Measurements from ENCODE around the gene MSRB1.

The MSRB1 gene, protein sequence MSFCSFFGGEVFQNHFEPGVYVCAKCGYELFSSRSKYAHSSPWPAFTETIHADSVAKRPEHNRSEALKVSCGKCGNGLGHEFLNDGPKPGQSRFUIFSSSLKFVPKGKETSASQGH

DNA sequence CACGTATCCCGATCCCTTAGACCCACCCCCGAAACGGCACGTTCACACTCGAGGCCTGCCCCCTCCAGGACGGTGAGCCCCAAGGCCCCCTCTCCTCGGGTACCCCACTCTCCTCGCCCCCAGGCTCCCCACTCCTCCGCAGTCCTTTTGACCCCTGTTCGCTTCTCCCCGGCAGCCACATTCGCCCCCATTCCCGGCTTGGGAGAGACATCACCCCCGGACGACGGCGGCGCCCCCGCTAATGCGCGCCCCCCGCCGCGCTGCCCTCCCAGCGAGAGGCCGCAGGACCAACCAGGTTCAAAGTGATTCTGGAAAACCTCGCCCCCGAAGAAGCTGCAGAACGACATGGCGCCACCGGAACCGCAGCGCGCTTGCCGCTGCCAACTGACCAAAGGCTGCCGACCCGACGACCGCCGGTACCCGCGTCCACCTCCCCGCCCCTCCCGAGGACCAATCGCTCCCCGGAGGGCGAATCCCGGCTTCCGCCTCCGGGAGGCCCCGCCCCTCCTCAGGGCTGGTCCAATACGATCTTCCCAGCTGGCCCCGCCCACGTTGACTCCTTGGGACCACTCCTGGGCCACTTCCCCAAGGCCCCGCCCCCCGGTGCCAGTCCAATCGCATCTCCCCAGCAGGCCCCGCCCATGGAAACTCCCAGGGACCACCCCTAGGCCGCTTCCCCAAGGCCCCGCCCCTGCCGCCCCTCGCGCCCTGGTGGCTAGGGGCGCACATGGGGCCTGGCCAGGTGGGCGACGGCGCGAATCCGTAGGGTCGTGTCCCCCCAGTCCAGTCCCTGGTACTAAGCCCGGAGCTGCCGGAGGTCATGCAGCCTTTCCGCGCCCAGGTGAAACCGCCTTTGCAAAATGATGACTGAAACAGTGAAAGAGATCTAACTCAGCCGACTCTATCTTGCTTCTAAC, at the start of gene MSRB1:
Gene MSRB1, minus strand, starts transcription at position 390 of the 917 bp plus-strand sequence. Its CDS starts 43 bp downstream, at position 347.
- peak; percentile 100 for DNase-seq

DNA sequence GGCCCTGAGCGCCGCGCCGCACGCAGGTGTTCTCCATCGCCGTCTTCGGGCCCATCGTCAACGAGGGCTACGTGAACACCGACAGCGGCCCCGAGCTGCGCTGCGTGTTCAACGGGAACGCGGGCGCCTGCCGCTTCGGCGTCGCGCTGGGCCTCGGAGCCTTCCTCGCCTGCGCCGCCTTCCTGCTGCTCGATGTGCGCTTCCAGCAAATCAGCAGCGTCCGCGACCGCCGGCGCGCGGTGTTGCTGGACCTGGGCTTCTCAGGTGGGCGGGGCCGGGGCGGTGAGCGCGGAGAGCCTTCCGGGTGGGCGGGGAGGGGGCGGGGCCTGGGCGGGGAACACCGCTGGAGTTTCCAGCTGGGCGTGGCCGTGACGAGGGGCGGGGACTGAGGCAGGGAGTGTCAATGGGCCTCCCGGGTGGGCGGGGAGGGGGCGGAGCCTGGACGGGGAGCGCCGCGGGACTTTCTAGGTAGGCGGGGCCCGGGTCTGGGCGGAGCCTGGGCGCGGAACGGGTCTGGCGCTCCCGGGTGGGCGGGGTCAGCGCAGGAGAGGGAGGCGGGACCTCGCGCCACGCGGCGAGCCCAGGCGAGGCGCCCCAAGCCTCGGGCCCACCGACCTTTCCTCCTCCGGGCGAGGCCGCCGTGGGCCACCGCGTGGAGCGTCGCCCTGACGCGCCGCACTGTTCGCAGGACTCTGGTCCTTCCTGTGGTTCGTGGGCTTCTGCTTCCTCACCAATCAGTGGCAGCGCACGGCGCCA, 49.1 kb upstream of the MSRB1 start:
- peak; percentile 96 for DNase-seq

DNA sequence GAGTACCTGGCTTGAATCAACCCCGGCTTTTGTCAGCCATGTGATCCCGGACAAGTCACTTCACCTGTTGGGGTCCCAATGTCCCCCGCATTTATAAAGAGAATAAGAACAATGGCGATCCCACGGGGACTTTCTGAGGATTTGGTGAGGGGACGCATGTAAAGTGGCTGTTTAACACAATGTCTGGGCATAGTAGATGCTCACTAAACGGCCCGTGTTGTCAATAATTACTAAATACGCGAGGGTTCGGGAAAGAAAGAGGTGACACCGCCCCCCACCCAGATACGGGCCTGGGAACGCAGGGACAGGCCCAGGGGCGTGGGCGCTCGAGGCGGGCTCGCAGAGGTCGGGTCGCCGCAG, 48.6 kb upstream of the MSRB1 start:
- DNase-seq = no peak

DNA sequence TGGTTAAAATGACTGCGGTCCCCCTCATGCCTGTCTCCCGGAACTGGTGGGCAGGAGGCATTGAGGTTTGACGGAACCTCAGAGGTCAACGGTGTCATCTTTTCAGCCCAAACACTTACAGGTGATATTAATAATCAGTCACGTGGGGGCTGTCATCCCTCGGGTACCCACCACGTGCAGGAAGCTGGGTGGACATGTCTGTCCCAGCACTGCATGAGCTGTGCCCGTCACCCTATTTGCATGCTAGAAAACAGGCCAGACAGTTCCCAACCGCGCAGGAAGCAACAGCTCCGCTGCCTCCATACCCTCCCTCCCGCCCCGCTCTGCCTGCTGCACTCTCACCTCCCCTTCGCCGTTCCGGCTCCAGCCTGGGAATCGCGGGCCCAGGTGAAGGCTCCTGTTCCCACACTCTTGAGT, 48.1 kb upstream of the MSRB1 start:
- DNase-seq = peak; percentile 45

DNA sequence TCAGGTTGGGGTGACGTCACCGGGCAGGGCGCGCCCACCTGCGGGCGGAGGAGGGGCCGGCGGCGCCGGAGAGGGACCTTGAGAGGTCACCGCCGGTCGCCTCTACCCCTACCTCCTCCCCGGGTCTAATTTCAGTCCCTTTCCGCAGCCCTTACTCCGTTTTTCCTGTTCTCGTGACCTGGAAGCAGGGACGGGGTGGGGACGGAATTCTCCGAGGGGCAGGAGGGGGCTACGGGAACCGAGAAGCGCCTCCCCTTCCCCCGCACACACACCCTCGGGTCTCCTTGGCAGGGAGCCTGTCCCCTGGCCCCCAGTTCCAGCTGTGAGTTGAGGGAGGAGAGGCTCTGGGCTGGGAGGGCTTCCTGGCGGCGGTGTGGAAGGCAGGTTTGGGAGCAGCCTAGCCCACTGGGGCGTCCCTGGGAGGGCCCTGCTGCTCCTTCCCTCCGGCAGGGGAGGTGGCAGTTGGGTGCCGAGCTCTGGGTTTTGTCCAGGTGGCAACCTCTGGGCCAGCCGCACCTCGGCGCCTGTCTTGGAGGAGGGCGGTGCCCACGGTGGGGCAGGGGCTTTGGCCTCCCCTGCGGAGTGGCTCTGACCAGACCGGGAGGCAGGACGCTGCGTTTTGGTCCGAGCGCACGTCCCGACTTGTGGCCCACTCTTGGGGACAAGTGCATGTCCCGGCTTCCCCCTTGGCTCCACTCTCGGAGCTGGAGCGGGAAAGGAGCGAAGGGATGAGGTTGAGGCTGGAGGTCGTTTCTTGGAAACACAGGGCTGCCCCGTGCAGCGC, 47.5 kb upstream of the MSRB1 start:
- no peak for DNase-seq

DNA sequence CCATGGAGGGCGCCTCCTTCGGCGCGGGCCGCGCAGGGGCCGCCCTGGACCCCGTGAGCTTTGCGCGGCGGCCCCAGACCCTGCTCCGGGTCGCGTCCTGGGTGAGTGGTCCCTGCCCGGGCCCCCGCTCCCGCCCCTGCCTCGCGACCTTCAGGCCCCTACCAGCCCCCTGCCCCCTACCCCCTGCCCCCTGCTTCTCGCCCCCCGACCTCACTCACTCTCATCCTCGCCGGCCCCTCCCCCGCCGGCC, 47.0 kb upstream of the MSRB1 start:
- DNase-seq = no peak

DNA sequence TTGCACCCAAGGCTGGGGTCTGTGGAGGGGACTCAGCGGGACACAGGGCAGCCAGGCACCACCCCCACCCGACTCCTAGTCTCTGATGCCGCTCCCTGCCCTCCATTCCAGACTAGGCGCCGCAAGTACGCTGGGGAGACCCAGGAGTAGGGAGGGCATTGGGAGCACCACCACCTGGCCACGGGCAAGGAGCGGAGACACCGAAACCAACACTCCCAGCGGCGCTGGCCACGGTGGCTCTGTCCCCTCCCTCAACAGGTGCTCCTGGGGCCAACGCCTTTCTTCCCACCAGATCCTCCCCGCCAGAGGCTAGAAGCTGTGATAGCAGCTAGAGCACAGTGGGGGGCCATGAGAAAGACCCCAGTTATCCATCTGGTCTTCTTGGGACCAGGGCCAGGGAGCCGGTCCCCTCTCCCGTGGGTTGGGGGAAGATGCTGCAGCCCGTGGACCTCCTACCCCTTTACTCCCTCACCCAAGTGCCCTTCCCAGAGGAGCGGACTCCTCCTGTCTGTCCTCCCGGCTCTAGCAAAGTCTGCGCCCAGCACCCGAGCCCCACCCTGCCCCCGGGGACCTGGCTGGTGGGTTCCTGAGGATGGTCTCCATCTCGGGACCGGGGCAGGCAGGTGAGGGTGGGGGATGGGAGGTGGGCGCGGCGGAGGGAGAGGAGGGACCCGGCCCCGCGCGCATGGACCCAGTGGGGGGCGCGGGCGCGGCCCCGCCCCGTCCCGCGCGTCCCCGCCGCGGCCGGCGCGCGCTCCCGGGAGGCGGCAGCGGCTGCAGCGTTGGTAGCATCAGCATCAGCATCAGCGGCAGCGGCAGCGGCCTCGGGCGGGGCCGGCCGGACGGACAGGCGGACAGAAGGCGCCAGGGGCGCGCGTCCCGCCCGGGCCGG, 46.5 kb upstream of the MSRB1 start, which contains the start of gene SYNGR3:
Gene SYNGR3, plus strand, starts transcription at position 762 of the 892 bp plus-strand sequence. CDS start 133 bp downstream, outside the sequence.
- DNase-seq = no peak

DNA sequence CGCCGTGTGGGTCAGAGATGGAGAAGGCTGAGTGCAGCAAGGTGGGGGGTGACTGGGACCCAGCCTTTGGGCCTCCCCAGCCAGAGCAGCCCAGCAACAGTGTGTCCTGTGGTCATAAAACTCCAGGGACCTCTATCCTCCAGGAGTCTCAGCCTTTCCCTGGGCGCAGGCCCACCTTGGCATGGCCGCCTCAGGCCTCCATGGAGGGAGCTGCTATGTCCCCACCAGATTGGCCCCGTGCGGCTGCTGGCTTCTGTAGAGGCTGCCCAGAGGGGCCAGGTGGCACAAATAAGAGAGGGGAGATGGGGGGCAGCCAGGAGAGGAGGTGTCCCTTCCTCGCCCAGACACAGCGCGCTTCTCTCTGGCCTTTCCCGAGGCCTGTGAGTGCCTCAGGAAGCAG, 44.2 kb upstream of the MSRB1 start:
- no peak for DNase-seq

DNA sequence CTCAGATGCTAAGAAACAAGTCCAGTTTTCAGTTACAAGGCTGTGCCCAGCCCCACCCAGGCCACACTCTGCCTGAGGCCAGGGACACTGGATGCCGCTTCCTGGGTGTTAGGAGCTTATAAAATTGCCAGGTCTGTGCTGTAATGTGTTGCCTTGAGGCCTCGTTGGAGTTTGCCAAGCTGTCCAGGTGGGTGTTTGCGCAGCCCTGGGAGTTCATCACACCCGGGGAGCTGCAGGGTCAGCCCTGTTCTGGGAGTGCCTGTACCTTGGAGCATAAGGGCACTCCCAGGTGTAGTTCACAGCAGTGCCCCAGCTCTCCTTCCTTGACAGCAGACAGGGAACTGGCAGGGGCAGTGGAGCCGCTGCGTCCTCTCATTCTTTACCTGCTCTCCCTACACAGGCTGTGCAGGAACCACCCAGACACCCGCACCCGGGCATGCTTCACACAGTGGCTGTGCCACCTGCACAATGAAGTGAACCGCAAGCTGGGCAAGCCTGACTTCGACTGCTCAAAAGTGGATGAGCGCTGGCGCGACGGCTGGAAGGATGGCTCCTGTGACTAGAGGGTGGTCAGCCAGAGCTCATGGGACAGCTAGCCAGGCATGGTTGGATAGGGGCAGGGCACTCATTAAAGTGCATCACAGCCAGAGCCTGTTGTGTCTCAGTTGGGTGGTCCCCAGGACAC, 42.6 kb upstream of the MSRB1 start:
- no peak for DNase-seq

DNA sequence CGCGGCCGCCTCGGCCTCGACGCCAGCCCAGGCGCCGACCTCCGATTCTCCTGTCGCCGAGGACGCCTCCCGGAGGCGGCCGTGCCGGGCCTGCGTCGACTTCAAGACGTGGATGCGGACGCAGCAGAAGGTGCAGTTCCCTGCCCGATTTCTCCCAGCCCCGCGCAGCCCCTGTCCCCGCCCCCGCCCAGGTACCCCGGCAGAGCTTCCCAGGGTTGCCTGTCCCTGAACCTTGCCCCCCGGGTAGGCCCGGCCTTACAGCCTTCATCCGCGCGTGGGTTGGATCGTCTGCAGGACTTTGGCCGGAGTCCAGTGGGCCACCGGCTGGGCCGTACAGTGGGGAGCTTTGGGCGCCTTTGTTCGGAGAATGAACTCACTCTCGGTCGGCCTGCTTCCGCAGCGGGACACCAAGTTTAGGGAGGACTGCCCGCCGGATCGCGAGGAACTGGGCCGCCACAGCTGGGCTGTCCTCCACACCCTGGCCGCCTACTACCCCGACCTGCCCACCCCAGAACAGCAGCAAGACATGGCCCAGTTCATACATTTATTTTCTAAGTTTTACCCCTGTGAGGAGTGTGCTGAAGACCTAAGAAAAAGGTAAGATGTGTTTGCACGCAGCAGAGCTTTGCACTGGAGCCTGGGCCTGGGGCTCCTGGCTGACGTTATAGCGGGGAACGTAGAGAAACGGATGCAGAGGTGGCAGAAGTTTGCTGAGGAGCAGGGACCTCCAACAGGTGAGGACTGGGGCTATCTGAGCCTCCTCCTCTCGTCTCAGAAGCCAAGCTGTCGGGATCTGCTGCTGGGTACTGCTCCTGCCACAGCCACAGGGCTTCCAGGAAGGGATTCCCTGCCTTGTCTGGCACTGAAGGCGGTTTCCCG, 41.6 kb upstream of the MSRB1 start:
- peak; percentile 8 for DNase-seq

DNA sequence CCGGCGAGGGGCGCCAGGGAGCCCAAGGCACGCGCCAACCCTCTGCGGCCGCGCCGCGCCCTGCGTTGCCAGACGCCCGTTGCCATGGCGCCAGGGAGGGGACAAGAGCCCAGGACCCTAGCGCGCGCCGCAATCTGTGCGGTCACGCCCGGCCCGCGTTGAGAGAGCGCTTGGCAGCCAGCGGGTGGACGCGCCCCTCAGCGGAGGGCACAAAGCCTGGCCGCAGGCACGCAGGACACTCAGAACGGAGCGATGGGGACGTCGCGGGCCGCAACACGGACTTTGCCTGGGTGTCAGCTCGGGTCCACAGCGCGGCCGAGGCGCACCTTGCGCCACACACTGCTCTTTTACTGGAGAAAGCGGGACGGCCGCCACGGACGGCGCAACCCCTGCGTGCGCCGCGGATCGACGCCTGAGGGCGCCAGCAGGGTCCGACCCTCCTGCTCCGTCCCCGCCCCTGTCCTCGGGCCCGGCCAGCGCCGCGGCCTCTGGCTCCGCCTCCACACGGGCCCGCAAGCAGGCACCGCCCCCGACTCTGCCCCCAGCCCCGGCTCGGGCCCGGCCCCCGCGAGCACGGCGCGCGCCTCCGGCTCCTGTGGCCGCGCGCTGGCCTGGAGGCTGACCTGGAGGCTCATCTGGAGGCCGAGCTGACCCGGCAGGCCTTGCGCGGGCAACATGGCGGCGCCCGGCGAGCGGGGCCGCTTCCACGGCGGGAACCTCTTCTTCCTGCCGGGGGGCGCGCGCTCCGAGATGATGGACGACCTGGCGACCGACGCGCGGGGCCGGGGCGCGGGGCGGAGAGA, 40.7 kb upstream of the MSRB1 start, which contains the start of gene GFER:
Gene GFER, plus strand, starts transcription at position 650 of the 803 bp plus-strand sequence. Its CDS starts 26 bp downstream, at position 676.
- peak; percentile 92 for DNase-seq

DNA sequence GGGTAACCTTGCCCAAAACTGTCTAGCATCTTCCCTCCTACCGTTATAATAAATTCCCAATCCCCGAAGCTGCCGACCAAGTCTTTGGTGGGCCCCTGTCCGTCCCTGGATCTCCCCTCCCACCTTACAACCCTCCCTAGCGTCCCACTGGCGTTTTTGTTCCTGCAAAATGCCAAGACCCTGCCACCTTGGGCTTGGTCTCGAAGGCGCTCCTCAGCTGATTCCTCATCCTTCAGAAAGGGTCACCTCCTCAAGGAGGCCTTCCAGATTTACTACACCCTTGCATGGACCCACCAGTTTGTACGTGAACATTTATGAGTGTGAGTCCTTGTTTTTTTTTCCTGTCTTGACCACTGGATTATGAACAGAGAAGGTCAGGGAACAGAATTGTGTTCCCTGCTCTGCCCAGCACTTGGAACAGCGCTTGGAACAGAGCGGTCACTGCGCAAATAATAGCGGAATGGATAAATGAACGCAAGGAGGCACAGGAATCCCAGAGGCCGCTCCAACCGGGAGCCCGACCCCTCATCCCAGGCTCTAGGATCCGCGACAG, 40.1 kb upstream of the MSRB1 start:
- no peak for DNase-seq

DNA sequence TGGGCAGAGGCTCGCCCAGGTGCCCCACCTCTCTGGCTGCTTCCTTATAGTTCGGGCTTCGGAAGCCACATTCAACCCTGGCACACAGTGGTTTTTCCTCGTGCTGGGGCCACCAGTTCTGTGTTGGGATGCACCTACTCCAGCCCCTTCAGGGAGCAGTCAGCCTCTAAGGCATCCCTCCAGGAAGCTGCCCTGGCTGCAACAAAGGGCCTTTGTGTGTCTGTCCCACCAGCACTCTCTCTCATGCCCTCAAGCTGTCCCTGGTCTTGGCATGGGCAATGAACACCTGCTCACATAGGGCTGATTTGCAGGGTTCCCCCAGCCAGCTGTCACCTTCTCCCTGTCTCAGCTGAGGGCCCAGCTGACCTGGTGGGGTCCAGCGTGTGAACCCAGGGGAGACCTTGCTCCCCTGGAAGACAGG, 39.0 kb upstream of the MSRB1 start:
- no peak for DNase-seq

DNA sequence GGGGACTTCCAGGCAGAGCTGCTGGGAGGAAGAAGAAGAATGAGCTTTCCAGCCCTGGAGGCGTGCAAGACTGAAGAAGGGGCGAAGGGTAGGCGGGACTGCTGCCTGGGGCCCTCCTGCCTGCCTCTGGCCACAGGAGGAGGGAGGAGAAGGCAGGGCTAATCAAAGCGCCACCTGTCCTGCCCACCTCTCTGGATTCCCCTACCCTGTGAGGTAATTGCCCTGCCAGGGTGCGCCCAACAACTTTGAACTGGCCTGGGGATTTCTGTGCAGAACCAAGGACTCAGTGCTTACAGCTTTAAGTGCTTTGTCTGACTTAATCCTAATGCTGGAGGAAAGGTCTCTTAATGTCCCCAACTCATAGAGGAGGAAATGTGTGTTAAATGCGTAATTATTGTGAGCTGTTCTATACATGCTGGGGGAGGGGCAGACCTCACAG, 38.4 kb upstream of the MSRB1 start, which contains the start of gene NOXO1:
Gene NOXO1, minus strand, starts transcription at position 72 of the 439 bp plus-strand sequence. CDS start 290 bp downstream, outside the sequence.
- DNase-seq = no peak

DNA sequence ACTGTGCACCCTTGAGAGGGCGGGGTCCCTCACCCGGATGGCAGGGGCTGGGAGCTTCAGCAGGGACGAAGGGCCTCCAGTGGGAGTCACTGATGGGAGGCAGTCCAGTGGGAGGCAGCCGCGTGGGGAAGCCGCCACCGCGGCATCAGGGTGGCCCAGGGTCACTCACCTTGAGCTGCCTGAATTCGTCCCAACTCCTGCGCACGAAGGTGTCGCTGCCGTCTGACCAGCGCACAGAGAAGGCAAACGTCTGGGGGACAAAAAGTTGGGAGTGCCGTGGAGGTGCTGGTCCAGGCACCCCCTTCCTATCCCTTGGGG, 37.7 kb upstream of the MSRB1 start:
- DNase-seq = no peak

DNA sequence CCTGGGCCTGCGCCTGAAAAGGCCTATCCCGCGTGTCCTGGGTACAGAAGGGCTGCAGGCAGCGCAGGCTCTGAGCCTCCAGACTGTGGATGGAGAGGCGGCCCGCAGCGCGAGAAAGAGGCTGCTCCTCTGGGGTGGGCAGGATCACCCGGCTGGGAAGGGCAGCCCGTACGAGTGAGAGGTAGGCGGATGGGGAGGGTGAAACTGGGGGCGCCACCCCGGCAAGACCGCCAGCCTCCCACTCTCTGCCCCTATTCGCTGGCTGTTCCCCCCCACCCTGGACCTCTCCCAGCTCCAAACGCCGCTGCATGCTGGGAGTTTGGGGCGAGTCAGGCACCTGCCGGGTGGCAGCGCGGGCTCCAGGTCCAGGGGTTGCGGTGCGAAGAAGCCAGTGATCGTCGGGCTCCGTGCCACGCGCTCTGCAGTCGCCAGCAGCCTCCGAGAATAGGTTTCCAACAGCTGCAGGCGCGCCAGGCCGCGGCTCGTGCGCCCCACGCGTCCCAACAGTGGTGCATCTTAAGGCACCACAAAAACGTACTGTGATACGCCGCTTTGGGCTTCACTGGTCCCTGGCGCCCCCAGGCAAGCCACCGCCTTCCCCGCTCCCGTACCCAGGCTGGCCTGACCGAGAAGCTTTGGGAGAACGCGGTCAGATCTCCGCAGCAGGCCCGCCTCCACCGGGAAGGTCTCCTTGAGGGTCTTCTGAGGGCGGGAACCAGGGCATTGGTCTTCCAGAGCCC, 37.2 kb upstream of the MSRB1 start:
- DNase-seq = no peak

DNA sequence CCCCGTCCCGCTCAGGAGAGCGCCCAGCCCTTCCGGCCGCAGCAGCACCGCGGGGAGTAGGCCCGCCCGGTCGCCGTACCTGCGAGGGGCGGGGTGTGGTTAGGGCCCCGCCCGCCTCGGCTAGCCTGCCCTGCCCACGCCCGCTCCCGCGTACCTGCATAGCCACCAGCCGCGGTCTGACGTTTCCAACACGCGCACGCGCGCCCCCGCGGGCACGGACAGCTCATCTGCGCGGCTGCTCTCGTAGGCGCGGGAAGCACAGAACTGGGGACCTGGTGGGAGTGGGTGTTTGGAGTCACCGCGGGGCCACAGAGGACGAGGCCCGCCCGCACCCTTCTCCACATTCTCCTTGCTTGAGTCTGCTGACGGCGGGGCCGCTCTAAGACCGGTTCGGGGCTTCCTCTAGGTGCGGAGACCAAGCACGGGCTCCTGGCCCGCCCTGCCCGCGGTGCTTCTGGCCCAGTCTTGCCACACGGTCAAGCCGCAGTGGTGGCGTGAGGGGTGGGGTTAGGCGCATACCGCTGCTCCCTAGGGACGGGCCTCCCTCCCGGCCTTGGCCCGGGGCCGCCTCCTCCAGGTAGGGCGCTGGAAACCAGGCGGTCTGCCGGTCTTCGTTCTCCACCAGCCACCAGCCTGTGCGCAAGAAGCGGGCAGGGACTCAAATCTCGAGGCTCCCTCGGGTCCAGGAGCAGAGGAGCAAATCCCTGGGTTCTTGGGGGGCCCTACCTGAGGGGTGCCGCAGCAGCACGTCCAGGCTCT, 36.5 kb upstream of the MSRB1 start:
- DNase-seq = no peak

Measured in inflammatory macrophage treated with lipopolysaccharide for 4 hours (primary cell).